T1000 (cell line): ENCODE results near the gene MOB3A.

Source experiments
- DNase-seq: peaks from one replicate; lab custom pipeline; 2025; ENCODE audit warnings: mixed read lengths; lab: John Stamatoyannopoulos, UW

The MOB3A gene

GRCh38 chr19:2081873-2082810 is 14.0 kb downstream of the MOB3A start:
- no peak for DNase-seq

- DNase-seq, result no peak
Measured at GRCh38 chr19:2080336-2080988, 15.7 kb downstream of the MOB3A start.

- no peak for DNase-seq
Measured at GRCh38 chr19:2079865-2080301, 16.2 kb downstream of the MOB3A start.

- no peak for DNase-seq
Measured at GRCh38 chr19:2079076-2079864, 16.9 kb downstream of the MOB3A start.

- no peak for DNase-seq
Measured at GRCh38 chr19:2077833-2078619, 18.1 kb downstream of the MOB3A start.

- DNase-seq, result no peak
Measured at GRCh38 chr19:2077398-2077797, 18.7 kb downstream of the MOB3A start.

GRCh38 chr19:2076526-2076944 is 19.6 kb downstream of the MOB3A start:
- no peak for DNase-seq

GRCh38 chr19:2072757-2073551 is 23.2 kb downstream of the MOB3A start:
- no peak for DNase-seq

GRCh38 chr19:2070986-2071673 is 25.0 kb downstream of the MOB3A start:
- no peak for DNase-seq

GRCh38 chr19:2070436-2070827 is 25.7 kb downstream of the MOB3A start:
- no peak for DNase-seq

GRCh38 chr19:2064788-2065524 is 31.2 kb downstream of the MOB3A start:
- no peak for DNase-seq

GRCh38 chr19:2064395-2064787 is 31.7 kb downstream of the MOB3A start:
- no peak for DNase-seq

- DNase-seq, result no peak
Measured at GRCh38 chr19:2063824-2064223, 32.3 kb downstream of the MOB3A start.

- DNase-seq, result no peak
Measured at GRCh38 chr19:2062770-2063169, 33.4 kb downstream of the MOB3A start.

GRCh38 chr19:2062389-2062729 is 33.8 kb downstream of the MOB3A start:
- DNase-seq, result no peak

- DNase-seq, result peak; percentile 99
Measured at GRCh38 chr19:2061495-2062388, 34.4 kb downstream of the MOB3A start.

- peak; percentile 85 for DNase-seq
Measured at GRCh38 chr19:2060884-2061494, 35.1 kb downstream of the MOB3A start.
